IMR-90 (cell line): ENCODE data around the gene CBX8.

Experiments
- BHLHE40 ChIP-seq: fragments of 150-350 bp; IDR thresholded peaks from 2 replicates; pipeline ENCODE4 v1.6.1; 2016; ENCODE audit warnings: mild to moderate bottlenecking, low read depth, low read length
- CEBPB ChIP-seq: IDR thresholded peaks from 2 replicates; pipeline ENCODE4 v1.6.1; 2012; ENCODE audit warnings: low read depth, low read length, improper control_type of control experiment
- MAFK ChIP-seq: IDR thresholded peaks from 2 replicates; pipeline ENCODE4 v1.6.1; 2012; ENCODE audit warnings: low read depth, low read length, improper control_type of control experiment
- MAZ ChIP-seq: IDR thresholded peaks from 2 replicates; pipeline ENCODE4 v1.6.1; 2012; ENCODE audit warnings: low read depth, mild to moderate bottlenecking, low read length, improper control_type of control experiment, moderate library complexity, borderline replicate concordance
- MXI1 ChIP-seq: IDR thresholded peaks from 2 replicates; pipeline ENCODE4 v1.6.1; 2012; ENCODE audit warnings: low read depth, mild to moderate bottlenecking, low read length, moderate library complexity, borderline replicate concordance
- NFE2L2 ChIP-seq: fragments of 150-350 bp; IDR thresholded peaks from 2 replicates; pipeline ENCODE4 v1.6.1; 2016; ENCODE audit warnings: low read depth, mild to moderate bottlenecking, low read length
- POLR2A ChIP-seq: IDR thresholded peaks from 2 replicates; pipeline ENCODE4 v1.6.1; 2012; ENCODE audit warnings: mild to moderate bottlenecking, low read depth, low read length
- RAD21 ChIP-seq: IDR thresholded peaks from 2 replicates; pipeline ENCODE4 v1.6.1; 2012; ENCODE audit warnings: low read length, improper control_type of control experiment
- RCOR1 ChIP-seq: IDR thresholded peaks from 2 replicates; pipeline ENCODE4 v1.6.1; 2012; ENCODE audit warnings: mild to moderate bottlenecking, low read length, improper control_type of control experiment; ENCODE audit not compliant: insufficient replicate concordance
- RFX5 ChIP-seq: IDR thresholded peaks from 2 replicates; pipeline ENCODE4 v1.8.0; 2012; ENCODE audit warnings: low read depth, mild to moderate bottlenecking, low read length, moderate library complexity
- SMC3 ChIP-seq: fragments of 150-350 bp; IDR thresholded peaks from 2 replicates; pipeline ENCODE4 v1.6.1; 2016; ENCODE audit warnings: low read depth, mild to moderate bottlenecking, antibody characterized with exemption, low read length, moderate library complexity
- TF ChIP-seq, protein P1 (sequence below): conservative IDR thresholded peaks from 2 replicates; pipeline ENCODE4 v1.5.1; 2012; ENCODE audit warnings: mild to moderate bottlenecking, low read depth, low read length, improper control_type of control experiment
- TF ChIP-seq, protein P2 (sequence below): fragments of 150-350 bp; IDR thresholded peaks from 2 replicates; pipeline ENCODE4 v1.6.1; 2017; ENCODE audit warnings: mild to moderate bottlenecking, antibody characterized with exemption, low read length, low read depth
- TF ChIP-seq, protein P3 (sequence below): fragments of 150-350 bp; IDR thresholded peaks from 2 replicates; pipeline ENCODE4 v1.6.1; 2016; ENCODE audit warnings: low read depth, mild to moderate bottlenecking, low read length, moderate library complexity, borderline replicate concordance

DNA sequence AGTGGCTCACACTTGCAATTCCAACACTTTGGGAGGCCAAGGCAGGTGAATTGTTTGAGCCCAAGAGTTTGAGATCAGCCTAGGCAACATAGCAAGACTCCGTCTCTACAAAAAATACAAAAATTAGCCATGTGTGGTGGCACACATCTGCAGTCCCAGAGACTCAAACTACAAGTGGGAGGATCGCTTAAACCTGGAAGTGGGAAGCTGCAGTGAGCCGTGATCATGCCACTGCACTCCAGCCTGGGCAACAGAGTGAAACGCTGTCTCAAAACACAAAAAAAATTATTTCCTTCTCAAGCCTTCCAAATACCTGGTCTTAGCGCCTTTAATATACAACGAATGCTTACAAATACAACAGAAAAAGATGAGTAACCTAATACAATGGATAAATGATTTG is 38.6 kb downstream of the CBX8 start:
- TF ChIP-seq, protein P1, sequence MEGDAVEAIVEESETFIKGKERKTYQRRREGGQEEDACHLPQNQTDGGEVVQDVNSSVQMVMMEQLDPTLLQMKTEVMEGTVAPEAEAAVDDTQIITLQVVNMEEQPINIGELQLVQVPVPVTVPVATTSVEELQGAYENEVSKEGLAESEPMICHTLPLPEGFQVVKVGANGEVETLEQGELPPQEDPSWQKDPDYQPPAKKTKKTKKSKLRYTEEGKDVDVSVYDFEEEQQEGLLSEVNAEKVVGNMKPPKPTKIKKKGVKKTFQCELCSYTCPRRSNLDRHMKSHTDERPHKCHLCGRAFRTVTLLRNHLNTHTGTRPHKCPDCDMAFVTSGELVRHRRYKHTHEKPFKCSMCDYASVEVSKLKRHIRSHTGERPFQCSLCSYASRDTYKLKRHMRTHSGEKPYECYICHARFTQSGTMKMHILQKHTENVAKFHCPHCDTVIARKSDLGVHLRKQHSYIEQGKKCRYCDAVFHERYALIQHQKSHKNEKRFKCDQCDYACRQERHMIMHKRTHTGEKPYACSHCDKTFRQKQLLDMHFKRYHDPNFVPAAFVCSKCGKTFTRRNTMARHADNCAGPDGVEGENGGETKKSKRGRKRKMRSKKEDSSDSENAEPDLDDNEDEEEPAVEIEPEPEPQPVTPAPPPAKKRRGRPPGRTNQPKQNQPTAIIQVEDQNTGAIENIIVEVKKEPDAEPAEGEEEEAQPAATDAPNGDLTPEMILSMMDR: no peak
- no peak for TF ChIP-seq MXI1
- TF ChIP-seq, protein P2, sequence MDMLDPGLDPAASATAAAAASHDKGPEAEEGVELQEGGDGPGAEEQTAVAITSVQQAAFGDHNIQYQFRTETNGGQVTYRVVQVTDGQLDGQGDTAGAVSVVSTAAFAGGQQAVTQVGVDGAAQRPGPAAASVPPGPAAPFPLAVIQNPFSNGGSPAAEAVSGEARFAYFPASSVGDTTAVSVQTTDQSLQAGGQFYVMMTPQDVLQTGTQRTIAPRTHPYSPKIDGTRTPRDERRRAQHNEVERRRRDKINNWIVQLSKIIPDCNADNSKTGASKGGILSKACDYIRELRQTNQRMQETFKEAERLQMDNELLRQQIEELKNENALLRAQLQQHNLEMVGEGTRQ: no peak
- TF ChIP-seq MAZ: no peak
- TF ChIP-seq RAD21: no peak
- TF ChIP-seq POLR2A: no peak
- no peak for TF ChIP-seq MAFK
- TF ChIP-seq SMC3: no peak
- TF ChIP-seq NFE2L2: no peak
- no peak for TF ChIP-seq RFX5
- TF ChIP-seq CEBPB: no peak
- no peak for TF ChIP-seq BHLHE40
- TF ChIP-seq, protein P3, sequence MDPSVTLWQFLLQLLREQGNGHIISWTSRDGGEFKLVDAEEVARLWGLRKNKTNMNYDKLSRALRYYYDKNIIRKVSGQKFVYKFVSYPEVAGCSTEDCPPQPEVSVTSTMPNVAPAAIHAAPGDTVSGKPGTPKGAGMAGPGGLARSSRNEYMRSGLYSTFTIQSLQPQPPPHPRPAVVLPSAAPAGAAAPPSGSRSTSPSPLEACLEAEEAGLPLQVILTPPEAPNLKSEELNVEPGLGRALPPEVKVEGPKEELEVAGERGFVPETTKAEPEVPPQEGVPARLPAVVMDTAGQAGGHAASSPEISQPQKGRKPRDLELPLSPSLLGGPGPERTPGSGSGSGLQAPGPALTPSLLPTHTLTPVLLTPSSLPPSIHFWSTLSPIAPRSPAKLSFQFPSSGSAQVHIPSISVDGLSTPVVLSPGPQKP: no peak
- no peak for TF ChIP-seq RCOR1
